WTC11 (cell line): ENCODE data around the gene GIPC3. TPM values are rescaled to one million over a fixed set of nuclear protein-coding genes. Genes with fewer than 3 reads are reported as not detected.
A peak's percentile ranks its signal among the peaks of the same experiment; 100 is the strongest.

Experiments used
- ATAC-seq: fragments of 200-7000 bp; cut with Tn5 transposase; 2 replicates; pipeline ENCODE4 v1.10.0; 2021; ENCODE audit warnings: mild to moderate bottlenecking, moderate library complexity
- CTCF ChIA-PET: fragments of 300-600 bp; sonication (Branson Sonifier 250); formaldehyde crosslinking; loops from one replicate; lab custom pipeline; 2021; ENCODE audit warnings: antibody characterized with exemption; lab: Charles Lee
- POLR2A ChIA-PET: fragments of 350-600 bp; sonication (Branson Sonifier 250); formaldehyde crosslinking; loops from one replicate; lab custom pipeline; 2021; ENCODE audit warnings: antibody characterized with exemption; lab: Charles Lee
- DNase-seq: peaks from one replicate; pipeline ENCODE4 v3.0.0; 2021; ENCODE audit warnings: low spot score
- H3K27ac Mint-ChIP-seq: 2 replicates; pipeline ENCODE4 v1.8.0; 2021; ENCODE audit warnings: mixed read lengths
- H3K27me3 Mint-ChIP-seq: 2 replicates; pipeline ENCODE4 v1.8.0; 2021; ENCODE audit warnings: low read depth, mild to moderate bottlenecking, moderate library complexity, mixed read lengths
- H3K36me3 Mint-ChIP-seq: 2 replicates; pipeline ENCODE4 v1.8.0; 2021; ENCODE audit warnings: mixed read lengths
- H3K4me1 Mint-ChIP-seq: 2 replicates; pipeline ENCODE4 v1.8.0; 2022; ENCODE audit warnings: mixed read lengths
- H3K4me3 Mint-ChIP-seq: 2 replicates; pipeline ENCODE4 v1.8.0; 2021; ENCODE audit warnings: mild to moderate bottlenecking, moderate library complexity, mixed read lengths
- H3K9me3 Mint-ChIP-seq: 2 replicates; pipeline ENCODE4 v1.8.0; 2021; ENCODE audit warnings: mixed read lengths
- CBFB ChIP-seq: sonication (generic); formaldehyde crosslinking; IDR thresholded peaks from 2 replicates; pipeline ENCODE4 v1.8.1; 2022; ENCODE audit warnings: mild to moderate bottlenecking, low read depth, missing genetic modification reagents
- CREM ChIP-seq: sonication (generic); formaldehyde crosslinking; IDR thresholded peaks from 2 replicates; pipeline ENCODE4 v1.8.1; 2022; ENCODE audit warnings: mild to moderate bottlenecking, missing genetic modification reagents, moderate library complexity
- ESRRA ChIP-seq: sonication (generic); formaldehyde crosslinking; IDR thresholded peaks from 2 replicates; pipeline ENCODE4 v1.8.1; 2022; ENCODE audit warnings: mild to moderate bottlenecking, missing genetic modification reagents, borderline replicate concordance
- MYBL2 ChIP-seq: sonication (generic); formaldehyde crosslinking; IDR thresholded peaks from 2 replicates; pipeline ENCODE4 v1.8.1; 2023; ENCODE audit warnings: mild to moderate bottlenecking, moderate library complexity, missing genetic modification reagents
- NFATC4 ChIP-seq: fragments of 250-450 bp; sonication (Bioruptor Pico); IDR thresholded peaks from 2 replicates; pipeline ENCODE4 v1.9.0; 2021; ENCODE audit warnings: mild to moderate bottlenecking
- TEAD1 ChIP-seq: sonication (generic); formaldehyde crosslinking; IDR thresholded peaks from 2 replicates; pipeline ENCODE4 v1.8.0; 2022; ENCODE audit warnings: mild to moderate bottlenecking, missing genetic modification reagents
- TP53 ChIP-seq: sonication (generic); formaldehyde crosslinking; IDR thresholded peaks from 2 replicates; pipeline ENCODE4 v1.8.1; 2023; ENCODE audit warnings: mild to moderate bottlenecking, missing genetic modification reagents
- total RNA-seq: library from RNA; stranded (reverse); gene quantifications from 3 replicates; pipeline ENCODE4 v1.2.3, GENCODE V29; 2021
- TF ChIP-seq, protein P1 (sequence below): sonication (generic); formaldehyde crosslinking; IDR thresholded peaks from 2 replicates; pipeline ENCODE4 v1.8.0; 2023; ENCODE audit warnings: missing genetic modification reagents, mild to moderate bottlenecking, borderline replicate concordance
- TF ChIP-seq, protein P2 (sequence below): sonication (generic); formaldehyde crosslinking; IDR thresholded peaks from 2 replicates; pipeline ENCODE4 v1.8.1; 2022; ENCODE audit warnings: mild to moderate bottlenecking, moderate library complexity, missing genetic modification reagents
- TF ChIP-seq, protein P3 (sequence below): fragments of 250-450 bp; sonication (Bioruptor Pico); IDR thresholded peaks from 2 replicates; pipeline ENCODE4 v2.1.2; 2022; ENCODE audit warnings: mild to moderate bottlenecking, moderate library complexity
- TF ChIP-seq, protein P4 (sequence below): sonication (generic); formaldehyde crosslinking; IDR thresholded peaks from 2 replicates; pipeline ENCODE4 v1.8.0; 2022; ENCODE audit warnings: mild to moderate bottlenecking, missing genetic modification reagents

Gene GIPC3
- total RNA-seq, 1 experiment from 2014 or later = 1.0 TPM

DNA sequence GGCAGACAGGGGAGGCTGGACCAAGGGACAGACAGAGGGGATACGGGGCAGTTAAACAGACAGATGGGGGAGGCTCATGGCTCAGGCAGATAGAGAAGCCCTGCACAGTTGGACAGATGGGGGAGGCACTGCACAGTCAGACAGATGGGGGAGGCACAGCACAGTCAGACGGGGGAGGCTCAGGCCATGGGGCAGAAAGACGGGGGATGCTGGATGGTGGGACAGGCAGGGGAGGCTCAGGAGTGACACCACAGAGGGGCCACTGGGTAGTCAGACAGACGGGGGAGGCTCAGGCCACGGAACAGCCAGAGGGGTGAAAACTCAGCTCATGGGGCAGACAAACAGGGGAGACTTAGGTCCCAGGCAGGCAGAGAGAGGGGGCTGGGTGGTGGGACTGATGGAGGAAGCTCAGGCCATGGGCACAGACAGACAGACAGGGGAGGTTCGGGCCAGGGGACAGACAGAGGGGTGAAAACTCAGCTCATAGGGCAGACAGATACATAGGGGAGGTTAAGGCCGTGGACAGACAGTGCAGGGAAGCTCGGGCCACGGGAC is 28.8 kb upstream of the GIPC3 start:
- POLR2A ChIA-PET = interaction anchor here (0.7 to 1.4 kb wide), 3 partner anchors 10 to 112 kb away, joined by 3 to 4 read pairs (median 3); no protein-coding TSS in a partner anchor
- Mint-ChIP-seq H3K27me3 (peaks cover 27% of the 10 kb centered on the region), H3K4me1 (peaks cover 12% of the 10 kb centered on the region), H3K9me3 (no peaks in the 10 kb centered on the region), H3K4me3 (peak overlapping the region; percentile 93), H3K27ac (no peak overlapping the region), H3K36me3 (no peaks in the 10 kb centered on the region)
- CTCF ChIA-PET = interaction anchor here (1.0 to 2.7 kb wide), 5 partner anchors 9 to 71 kb away, joined by 4 to 20 read pairs (median 5); no protein-coding TSS in a partner anchor
- no peak for DNase-seq
- no peak for TF ChIP-seq NFATC4 (CRISPR knock-in tag)
- ATAC-seq = no peak

DNA sequence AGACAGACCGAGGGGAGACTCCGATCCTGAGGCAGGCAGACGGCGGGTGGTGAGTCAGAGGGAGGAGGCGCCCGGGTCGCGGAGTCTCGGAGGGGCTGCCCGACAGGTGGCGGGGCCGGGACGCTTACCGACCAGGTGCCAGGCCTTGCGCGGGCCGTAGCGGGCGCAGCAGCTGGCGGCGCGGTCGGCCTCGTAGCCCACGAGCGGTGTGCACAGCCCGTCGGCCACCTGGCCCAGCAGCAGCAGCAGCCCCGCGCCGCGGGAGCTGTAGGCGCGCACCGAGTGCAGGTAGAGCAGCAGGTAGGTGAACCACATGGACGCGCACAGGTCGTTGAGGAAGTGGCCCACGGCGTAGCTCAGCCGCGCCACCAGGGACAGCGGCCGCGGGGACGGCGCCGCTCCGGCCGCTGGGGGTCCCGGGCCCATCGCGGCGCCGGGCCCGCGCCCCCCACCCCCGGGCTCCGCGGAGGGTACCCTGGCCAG is 28.3 kb upstream of the GIPC3 start:
- no peak overlapping the region for H3K27ac Mint-ChIP-seq
- peaks cover 29% of the 10 kb centered on the region for H3K27me3 Mint-ChIP-seq
- CTCF ChIA-PET = interaction anchor here (0.9 to 2.7 kb wide), 6 partner anchors 9 to 72 kb away, joined by 3 to 20 read pairs (median 5); no protein-coding TSS in a partner anchor
- TF ChIP-seq, protein P1, sequence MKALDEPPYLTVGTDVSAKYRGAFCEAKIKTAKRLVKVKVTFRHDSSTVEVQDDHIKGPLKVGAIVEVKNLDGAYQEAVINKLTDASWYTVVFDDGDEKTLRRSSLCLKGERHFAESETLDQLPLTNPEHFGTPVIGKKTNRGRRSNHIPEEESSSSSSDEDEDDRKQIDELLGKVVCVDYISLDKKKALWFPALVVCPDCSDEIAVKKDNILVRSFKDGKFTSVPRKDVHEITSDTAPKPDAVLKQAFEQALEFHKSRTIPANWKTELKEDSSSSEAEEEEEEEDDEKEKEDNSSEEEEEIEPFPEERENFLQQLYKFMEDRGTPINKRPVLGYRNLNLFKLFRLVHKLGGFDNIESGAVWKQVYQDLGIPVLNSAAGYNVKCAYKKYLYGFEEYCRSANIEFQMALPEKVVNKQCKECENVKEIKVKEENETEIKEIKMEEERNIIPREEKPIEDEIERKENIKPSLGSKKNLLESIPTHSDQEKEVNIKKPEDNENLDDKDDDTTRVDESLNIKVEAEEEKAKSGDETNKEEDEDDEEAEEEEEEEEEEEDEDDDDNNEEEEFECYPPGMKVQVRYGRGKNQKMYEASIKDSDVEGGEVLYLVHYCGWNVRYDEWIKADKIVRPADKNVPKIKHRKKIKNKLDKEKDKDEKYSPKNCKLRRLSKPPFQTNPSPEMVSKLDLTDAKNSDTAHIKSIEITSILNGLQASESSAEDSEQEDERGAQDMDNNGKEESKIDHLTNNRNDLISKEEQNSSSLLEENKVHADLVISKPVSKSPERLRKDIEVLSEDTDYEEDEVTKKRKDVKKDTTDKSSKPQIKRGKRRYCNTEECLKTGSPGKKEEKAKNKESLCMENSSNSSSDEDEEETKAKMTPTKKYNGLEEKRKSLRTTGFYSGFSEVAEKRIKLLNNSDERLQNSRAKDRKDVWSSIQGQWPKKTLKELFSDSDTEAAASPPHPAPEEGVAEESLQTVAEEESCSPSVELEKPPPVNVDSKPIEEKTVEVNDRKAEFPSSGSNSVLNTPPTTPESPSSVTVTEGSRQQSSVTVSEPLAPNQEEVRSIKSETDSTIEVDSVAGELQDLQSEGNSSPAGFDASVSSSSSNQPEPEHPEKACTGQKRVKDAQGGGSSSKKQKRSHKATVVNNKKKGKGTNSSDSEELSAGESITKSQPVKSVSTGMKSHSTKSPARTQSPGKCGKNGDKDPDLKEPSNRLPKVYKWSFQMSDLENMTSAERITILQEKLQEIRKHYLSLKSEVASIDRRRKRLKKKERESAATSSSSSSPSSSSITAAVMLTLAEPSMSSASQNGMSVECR (CRISPR knock-in tag) = peak; percentile 30; the same call in 1 of the 2 replicates
- TF ChIP-seq, protein P2, sequence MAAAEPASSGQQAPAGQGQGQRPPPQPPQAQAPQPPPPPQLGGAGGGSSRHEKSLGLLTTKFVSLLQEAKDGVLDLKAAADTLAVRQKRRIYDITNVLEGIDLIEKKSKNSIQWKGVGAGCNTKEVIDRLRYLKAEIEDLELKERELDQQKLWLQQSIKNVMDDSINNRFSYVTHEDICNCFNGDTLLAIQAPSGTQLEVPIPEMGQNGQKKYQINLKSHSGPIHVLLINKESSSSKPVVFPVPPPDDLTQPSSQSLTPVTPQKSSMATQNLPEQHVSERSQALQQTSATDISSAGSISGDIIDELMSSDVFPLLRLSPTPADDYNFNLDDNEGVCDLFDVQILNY (CRISPR knock-in tag) = 0 out of 2 replicates have a peak, but pooled peaks have one; percentile 29
- TF ChIP-seq, protein P3, sequence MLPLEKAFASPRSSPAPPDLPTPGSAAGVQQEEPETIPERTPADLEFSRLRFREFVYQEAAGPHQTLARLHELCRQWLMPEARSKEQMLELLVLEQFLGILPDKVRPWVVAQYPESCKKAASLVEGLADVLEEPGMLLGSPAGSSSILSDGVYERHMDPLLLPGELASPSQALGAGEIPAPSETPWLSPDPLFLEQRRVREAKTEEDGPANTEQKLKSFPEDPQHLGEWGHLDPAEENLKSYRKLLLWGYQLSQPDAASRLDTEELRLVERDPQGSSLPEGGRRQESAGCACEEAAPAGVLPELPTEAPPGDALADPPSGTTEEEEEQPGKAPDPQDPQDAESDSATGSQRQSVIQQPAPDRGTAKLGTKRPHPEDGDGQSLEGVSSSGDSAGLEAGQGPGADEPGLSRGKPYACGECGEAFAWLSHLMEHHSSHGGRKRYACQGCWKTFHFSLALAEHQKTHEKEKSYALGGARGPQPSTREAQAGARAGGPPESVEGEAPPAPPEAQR (CRISPR knock-in tag) = no peak
- TF ChIP-seq CREM (CRISPR knock-in tag) = peak; percentile 46; the same call in 1 of the 2 replicates
- H3K4me3 Mint-ChIP-seq = peak overlapping the region; percentile 93
- no peaks in the 10 kb centered on the region for H3K36me3 Mint-ChIP-seq
- POLR2A ChIA-PET = interaction anchor here (1.0 to 1.4 kb wide), 2 partner anchors 11 to 113 kb away, joined by 3 to 4 read pairs; no protein-coding TSS in a partner anchor
- no peaks in the 10 kb centered on the region for H3K9me3 Mint-ChIP-seq
- peaks cover 12% of the 10 kb centered on the region for H3K4me1 Mint-ChIP-seq
- ATAC-seq = peak; percentile 14
- DNase-seq = peak; percentile 36

DNA sequence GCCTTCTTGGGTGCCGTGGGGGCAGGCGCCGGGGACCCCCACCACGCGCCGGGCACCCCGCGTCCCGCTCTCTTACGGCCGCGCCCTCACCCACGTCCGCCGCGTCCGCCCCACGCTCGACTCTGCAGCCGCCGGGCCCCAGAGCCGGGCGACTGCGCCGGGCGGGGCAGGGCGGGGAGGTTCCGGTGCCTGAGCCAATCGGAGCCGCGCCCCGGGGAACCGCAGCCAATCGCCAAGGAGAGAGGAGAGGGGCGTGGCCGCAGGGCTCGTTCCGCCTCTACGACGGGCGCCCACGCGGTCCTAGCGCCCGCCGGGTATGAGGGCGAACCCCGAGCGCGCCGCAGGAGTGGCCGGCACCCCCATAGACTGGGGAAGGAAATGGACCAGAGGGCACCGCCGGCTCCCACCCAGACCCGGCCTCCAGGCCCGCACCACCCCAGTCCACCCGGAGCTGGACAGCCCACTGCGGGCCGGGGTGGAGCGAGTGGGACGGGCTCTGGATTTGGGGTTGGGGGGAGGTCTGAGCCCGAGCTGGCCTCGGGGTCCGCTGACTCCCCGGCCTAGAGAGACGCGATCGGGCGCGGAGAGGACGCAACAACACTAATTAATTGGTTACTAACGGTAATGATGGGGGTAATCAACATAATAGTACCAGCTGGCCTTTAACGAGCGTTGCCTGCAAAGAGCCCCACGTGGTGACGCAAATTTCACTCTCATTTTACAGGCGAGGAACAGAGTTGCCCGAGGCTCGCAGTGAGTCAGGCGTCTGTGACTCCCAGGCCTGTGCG is 27.6 kb upstream of the GIPC3 start, which contains the start of gene MFSD12:
MFSD12 (minus strand) TSS at position 126 of the 788 bp plus-strand sequence. CDS start 183 bp downstream, outside the sequence.
- POLR2A ChIA-PET = interaction anchor here (1.4 kb wide), 1 partner anchor 12 kb away, joined by 4 read pairs; no protein-coding TSS in a partner anchor
- TF ChIP-seq TP53 (CRISPR knock-in tag) (no peak; the same call in 1 of the 2 replicates), ESRRA (CRISPR knock-in tag) (peak; percentile 29; the same call in 1 of the 2 replicates), MYBL2 (CRISPR knock-in tag) (peak; percentile 43; the same call in 1 of the 2 replicates), TEAD1 (0 out of 2 replicates have a peak, but pooled peaks have one; percentile 20), CBFB (CRISPR knock-in tag) (0 out of 2 replicates have a peak, but pooled peaks have one; percentile 50)
- TF ChIP-seq, protein P4, sequence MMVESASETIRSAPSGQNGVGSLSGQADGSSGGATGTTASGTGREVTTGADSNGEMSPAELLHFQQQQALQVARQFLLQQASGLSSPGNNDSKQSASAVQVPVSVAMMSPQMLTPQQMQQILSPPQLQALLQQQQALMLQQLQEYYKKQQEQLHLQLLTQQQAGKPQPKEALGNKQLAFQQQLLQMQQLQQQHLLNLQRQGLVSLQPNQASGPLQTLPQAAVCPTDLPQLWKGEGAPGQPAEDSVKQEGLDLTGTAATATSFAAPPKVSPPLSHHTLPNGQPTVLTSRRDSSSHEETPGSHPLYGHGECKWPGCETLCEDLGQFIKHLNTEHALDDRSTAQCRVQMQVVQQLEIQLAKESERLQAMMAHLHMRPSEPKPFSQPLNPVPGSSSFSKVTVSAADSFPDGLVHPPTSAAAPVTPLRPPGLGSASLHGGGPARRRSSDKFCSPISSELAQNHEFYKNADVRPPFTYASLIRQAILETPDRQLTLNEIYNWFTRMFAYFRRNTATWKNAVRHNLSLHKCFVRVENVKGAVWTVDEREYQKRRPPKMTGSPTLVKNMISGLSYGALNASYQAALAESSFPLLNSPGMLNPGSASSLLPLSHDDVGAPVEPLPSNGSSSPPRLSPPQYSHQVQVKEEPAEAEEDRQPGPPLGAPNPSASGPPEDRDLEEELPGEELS (CRISPR knock-in tag) = 0 out of 2 replicates have a peak, but pooled peaks have one; percentile 44
- TF ChIP-seq, protein P1 (CRISPR knock-in tag) = 0 out of 2 replicates have a peak, but pooled peaks have one; percentile 66

More for the DNA sequence above, 27.6 kb upstream of the GIPC3 start, which contains the start of gene MFSD12:
- peak within 1 kb of the TSS; percentile 49; the same call in 1 of the 2 replicates for H3K27ac Mint-ChIP-seq
- H3K4me3 Mint-ChIP-seq = peak within 1 kb of the TSS; percentile 93
- no peaks in the 10 kb centered on the region for H3K36me3 Mint-ChIP-seq
- peaks cover 12% of the 10 kb centered on the region for H3K4me1 Mint-ChIP-seq
- CTCF ChIA-PET = interaction anchor here (0.9 to 2.7 kb wide), 5 partner anchors 10 to 72 kb away, joined by 3 to 20 read pairs (median 5); no protein-coding TSS in a partner anchor
- peak; percentile 93 for ATAC-seq
- H3K9me3 Mint-ChIP-seq = no peaks in the 10 kb centered on the region
- peaks cover 32% of the 10 kb centered on the region for H3K27me3 Mint-ChIP-seq
- peak; percentile 96 for DNase-seq
